ENCODE results near the gene THBD.

DNA sequence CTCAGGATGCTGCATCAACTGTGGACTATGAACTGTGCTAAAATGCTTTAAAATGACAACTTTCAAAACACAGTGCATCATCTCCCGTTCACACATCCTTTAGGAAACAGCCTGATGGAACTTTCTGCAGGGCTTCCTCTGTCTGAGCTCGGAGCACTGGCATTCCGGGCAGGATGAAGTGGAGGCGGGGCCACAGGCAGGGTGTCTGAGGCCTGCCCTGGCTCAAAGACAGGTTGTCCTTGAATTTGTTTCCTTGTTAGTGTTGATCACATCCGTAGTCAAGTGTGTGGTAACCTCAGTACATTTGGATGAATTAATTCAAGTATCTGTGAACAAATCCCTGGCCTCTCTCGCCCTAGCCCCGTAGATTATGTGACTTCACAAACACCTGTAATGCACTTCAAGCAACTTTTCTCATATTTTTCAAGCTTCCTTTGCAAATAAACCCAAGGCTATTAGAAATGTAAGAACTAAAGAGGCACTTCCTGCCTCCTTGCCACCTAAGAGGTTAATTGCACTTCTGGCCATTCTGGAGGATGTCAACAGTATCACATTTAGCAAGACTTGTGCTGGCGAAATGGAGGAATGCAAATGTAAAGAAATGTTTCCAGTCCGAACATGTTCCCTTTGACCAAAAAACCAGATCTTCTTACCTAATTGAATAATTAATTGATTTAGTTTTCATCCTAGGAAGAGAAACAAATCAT lies 33.5 kb upstream of the THBD start:
- TF ChIP-seq, protein P1, sequence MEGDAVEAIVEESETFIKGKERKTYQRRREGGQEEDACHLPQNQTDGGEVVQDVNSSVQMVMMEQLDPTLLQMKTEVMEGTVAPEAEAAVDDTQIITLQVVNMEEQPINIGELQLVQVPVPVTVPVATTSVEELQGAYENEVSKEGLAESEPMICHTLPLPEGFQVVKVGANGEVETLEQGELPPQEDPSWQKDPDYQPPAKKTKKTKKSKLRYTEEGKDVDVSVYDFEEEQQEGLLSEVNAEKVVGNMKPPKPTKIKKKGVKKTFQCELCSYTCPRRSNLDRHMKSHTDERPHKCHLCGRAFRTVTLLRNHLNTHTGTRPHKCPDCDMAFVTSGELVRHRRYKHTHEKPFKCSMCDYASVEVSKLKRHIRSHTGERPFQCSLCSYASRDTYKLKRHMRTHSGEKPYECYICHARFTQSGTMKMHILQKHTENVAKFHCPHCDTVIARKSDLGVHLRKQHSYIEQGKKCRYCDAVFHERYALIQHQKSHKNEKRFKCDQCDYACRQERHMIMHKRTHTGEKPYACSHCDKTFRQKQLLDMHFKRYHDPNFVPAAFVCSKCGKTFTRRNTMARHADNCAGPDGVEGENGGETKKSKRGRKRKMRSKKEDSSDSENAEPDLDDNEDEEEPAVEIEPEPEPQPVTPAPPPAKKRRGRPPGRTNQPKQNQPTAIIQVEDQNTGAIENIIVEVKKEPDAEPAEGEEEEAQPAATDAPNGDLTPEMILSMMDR (conservative IDR thresholded peaks at IDR 0.05; ENCODE audit: low read depth, low read length): no peak
- no peak for TF ChIP-seq EZH2phosphoT487 (IDR thresholded peaks at IDR 0.05; ENCODE audit: borderline replicate concordance, low read length)
